ENCODE data around the gene ZNF208. TPM values are rescaled to one million over a fixed set of nuclear protein-coding genes. Genes with fewer than 3 reads are reported as not detected.
"Not testable (repeated sequence)": the region's sequence is repeated elsewhere in the genome, so short reads cannot be mapped to it uniquely, and the experiment has no call there.

The ZNF208 gene
- total and polyA plus RNA-seq, 2 of the 13 experiments (the other 11 are each of a cell fraction or from before 2014, with no cell fraction given), result not detected

- no peak for TF ChIP-seq MAF1 (CRISPR knock-in tag; IDR thresholded peaks at IDR 0.05; ENCODE audit: borderline replicate concordance)
- TF ChIP-seq PCBP2 (optimal IDR thresholded peaks at IDR 0.05; ENCODE audit: low read depth, low read length, poor library complexity, severe bottlenecking), result no peak
- no peak for TF ChIP-seq ZNF619 (CRISPR knock-in tag; IDR thresholded peaks at IDR 0.05)
- no peak for TF ChIP-seq SNAI1 (CRISPR knock-in tag; IDR thresholded peaks at IDR 0.05; ENCODE audit: borderline replicate concordance)
Observed at GRCh38 chr19:22052644-22053013, 41.9 kb upstream of the ZNF208 start (continued).

- H3K27ac ChIP-seq (ENCODE audit: extremely low read length, insufficient read depth, low read length); H3K4me3 ChIP-seq (replicated peaks in 1 of 3; ENCODE audit: insufficient read depth in 1 of 3, low read depth in 2 of 3, low read length in 3 of 3); H3K4me2 ChIP-seq (ENCODE audit: low read depth, low read length); POLR2A ChIA-PET; in situ Hi-C loops (cut with HindIII; ENCODE audit: extremely low pct_ligation_motif_present, low pct_unique_long_range_greater_than_20kb); H3K27me3 ChIP-seq (ENCODE audit: control insufficient read depth in 1 of 2, insufficient read depth in 2 of 2, low read length in 2 of 2); H3K79me2 ChIP-seq (ENCODE audit: insufficient read depth, low read length); CTCF ChIA-PET (ENCODE audit: low intra/inter-chr PET ratio, low total read pairs); H3K4me1 ChIP-seq (ENCODE audit: insufficient read depth, low read length); H3K9ac ChIP-seq (ENCODE audit: insufficient read depth, low read depth, low read length); H3K36me3 ChIP-seq (replicated peaks in 1 of 2; ENCODE audit: control insufficient read depth in 1 of 2, insufficient read depth in 2 of 2, low read length in 2 of 2); BruUV-seq (replicated peaks); H2AFZ ChIP-seq (ENCODE audit: low read length); intact Hi-C loops (cut with micrococcal nuclease; ENCODE audit: unreplicated experiment); FAIRE-seq; ATAC-seq; DNase-seq (ENCODE audit: low spot score); H4K20me1 ChIP-seq (ENCODE audit: insufficient read depth, low read length): not testable (repeated sequence)
- WGBS (ENCODE audit: low lambda C conversion rate), result 0% methylated on average over 2 of the region's 3 CpGs
- H3K9me3 ChIP-seq (ENCODE audit: low read length), result peaks cover 96% of the 10 kb centered on the region
Observed at GRCh38 chr19:22041151-22041550, 30.4 kb upstream of the ZNF208 start.

DNA sequence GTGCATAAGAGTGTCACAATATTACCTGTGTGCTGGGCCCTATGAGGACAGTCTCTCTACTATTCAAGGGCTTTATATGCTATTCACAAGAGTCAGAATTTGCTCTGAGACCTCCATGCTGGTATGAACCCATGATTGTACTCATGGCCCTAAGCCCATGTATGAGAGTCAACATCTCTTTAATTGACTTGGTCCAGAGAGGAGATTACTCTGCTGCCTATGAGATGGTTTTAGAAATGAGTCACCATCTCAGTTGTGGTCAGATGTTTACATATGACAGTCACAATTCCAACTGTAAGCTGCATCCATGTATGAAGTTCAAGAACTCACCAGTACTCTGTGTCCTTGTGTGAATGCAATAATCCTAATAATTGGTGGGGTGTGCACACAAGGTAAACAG lies 19.9 kb upstream of the ZNF208 start:
- Histone ChIP-seq H4K20me1 (ENCODE audit: insufficient read depth, low read length) (no peaks in the 10 kb centered on the region), H3K27ac (ENCODE audit: extremely low read length, insufficient read depth, low read length) (no peak overlapping the region), H3K9ac (ENCODE audit: insufficient read depth, low read depth, low read length) (no peak overlapping the region), H3K36me3 (replicated peaks in 1 of 2; ENCODE audit: control insufficient read depth in 1 of 2, insufficient read depth in 2 of 2, low read length in 2 of 2) (no peaks in the 10 kb centered on the region), H3K9me3 (ENCODE audit: low read length) (peaks cover 100% of the 10 kb centered on the region), H3K4me2 (ENCODE audit: low read depth, low read length) (no peak overlapping the region), H3K79me2 (ENCODE audit: insufficient read depth, low read length) (no peaks in the 10 kb centered on the region), H3K27me3 (ENCODE audit: control insufficient read depth in 1 of 2, insufficient read depth in 2 of 2, low read length in 2 of 2) (no peaks in the 10 kb centered on the region), H3K4me1 (ENCODE audit: insufficient read depth, low read length) (no peaks in the 10 kb centered on the region), H3K4me3 (replicated peaks in 1 of 3; ENCODE audit: insufficient read depth in 1 of 3, low read depth in 2 of 3, low read length in 3 of 3) (no peak overlapping the region), H2AFZ (ENCODE audit: low read length) (no peak overlapping the region)
- no peak for FAIRE-seq
- intact Hi-C loops (cut with micrococcal nuclease; ENCODE audit: unreplicated experiment), result no loop called here
- CTCF ChIA-PET (ENCODE audit: low intra/inter-chr PET ratio, low total read pairs), result no interaction called here
- DNase-seq (ENCODE audit: low spot score), result no peak
- in situ Hi-C loops (cut with HindIII; ENCODE audit: extremely low pct_ligation_motif_present, low pct_unique_long_range_greater_than_20kb), result no loop called here
- no TSS peak for BruUV-seq (replicated peaks)
- no peak for TF ChIP-seq GATA4 (IDR thresholded peaks at IDR 0.05; ENCODE audit: borderline replicate concordance, low read depth)
- TF ChIP-seq SOX13 (IDR thresholded peaks at IDR 0.05), result no peak
- no peak for TF ChIP-seq SOX13 (CRISPR knock-in tag; conservative IDR thresholded peaks at IDR 0.05 in 1 of 2, IDR thresholded peaks at IDR 0.05 in 1 of 2)
- no peak for TF ChIP-seq ARNTL (CRISPR knock-in tag; IDR thresholded peaks at IDR 0.05)
- TF ChIP-seq, protein P1, sequence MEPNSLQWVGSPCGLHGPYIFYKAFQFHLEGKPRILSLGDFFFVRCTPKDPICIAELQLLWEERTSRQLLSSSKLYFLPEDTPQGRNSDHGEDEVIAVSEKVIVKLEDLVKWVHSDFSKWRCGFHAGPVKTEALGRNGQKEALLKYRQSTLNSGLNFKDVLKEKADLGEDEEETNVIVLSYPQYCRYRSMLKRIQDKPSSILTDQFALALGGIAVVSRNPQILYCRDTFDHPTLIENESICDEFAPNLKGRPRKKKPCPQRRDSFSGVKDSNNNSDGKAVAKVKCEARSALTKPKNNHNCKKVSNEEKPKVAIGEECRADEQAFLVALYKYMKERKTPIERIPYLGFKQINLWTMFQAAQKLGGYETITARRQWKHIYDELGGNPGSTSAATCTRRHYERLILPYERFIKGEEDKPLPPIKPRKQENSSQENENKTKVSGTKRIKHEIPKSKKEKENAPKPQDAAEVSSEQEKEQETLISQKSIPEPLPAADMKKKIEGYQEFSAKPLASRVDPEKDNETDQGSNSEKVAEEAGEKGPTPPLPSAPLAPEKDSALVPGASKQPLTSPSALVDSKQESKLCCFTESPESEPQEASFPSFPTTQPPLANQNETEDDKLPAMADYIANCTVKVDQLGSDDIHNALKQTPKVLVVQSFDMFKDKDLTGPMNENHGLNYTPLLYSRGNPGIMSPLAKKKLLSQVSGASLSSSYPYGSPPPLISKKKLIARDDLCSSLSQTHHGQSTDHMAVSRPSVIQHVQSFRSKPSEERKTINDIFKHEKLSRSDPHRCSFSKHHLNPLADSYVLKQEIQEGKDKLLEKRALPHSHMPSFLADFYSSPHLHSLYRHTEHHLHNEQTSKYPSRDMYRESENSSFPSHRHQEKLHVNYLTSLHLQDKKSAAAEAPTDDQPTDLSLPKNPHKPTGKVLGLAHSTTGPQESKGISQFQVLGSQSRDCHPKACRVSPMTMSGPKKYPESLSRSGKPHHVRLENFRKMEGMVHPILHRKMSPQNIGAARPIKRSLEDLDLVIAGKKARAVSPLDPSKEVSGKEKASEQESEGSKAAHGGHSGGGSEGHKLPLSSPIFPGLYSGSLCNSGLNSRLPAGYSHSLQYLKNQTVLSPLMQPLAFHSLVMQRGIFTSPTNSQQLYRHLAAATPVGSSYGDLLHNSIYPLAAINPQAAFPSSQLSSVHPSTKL (CRISPR knock-in tag; IDR thresholded peaks at IDR 0.05), result no peak
- no peak for TF ChIP-seq ZNF746 (CRISPR knock-in tag; IDR thresholded peaks at IDR 0.05)
- TF ChIP-seq MATR3 (CRISPR knock-in tag; IDR thresholded peaks at IDR 0.05), result no peak
- TF ChIP-seq, protein P2, sequence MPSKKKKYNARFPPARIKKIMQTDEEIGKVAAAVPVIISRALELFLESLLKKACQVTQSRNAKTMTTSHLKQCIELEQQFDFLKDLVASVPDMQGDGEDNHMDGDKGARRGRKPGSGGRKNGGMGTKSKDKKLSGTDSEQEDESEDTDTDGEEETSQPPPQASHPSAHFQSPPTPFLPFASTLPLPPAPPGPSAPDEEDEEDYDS (CRISPR knock-in tag; IDR thresholded peaks at IDR 0.05), result no peak
- no peak for TF ChIP-seq ZNF674 (CRISPR knock-in tag; IDR thresholded peaks at IDR 0.05; ENCODE audit: low read depth)
- TF ChIP-seq ZC3H13 (CRISPR knock-in tag; IDR thresholded peaks at IDR 0.05), result no peak
- POLR2A ChIA-PET, result no interaction called here
- no peak for ATAC-seq

Data from HepG2 (cell line).